Esophagus squamous epithelium (tissue), 5 donors: ENCODE measurements around the gene TIMP2. TPM values are rescaled to one million over a fixed set of nuclear protein-coding genes. Genes with fewer than 3 reads are reported as not detected.
A peak's percentile ranks its signal among the peaks of the same experiment; 100 is the strongest.
"Not testable (repeated sequence)": the region's sequence is repeated elsewhere in the genome, so short reads cannot be mapped to it uniquely, and the experiment has no call there.

Experiments
- DNase-seq: peaks from one replicate; lab custom pipeline; 2025; lab: John Stamatoyannopoulos, UW
- H3K27ac ChIP-seq, 4 donors: fragments of 200-600 bp; sonication (generic); one replicate each; pipeline ENCODE4 v1.5.1; 2016 to 2019; ENCODE audit warnings: mild to moderate bottlenecking in 1 of 4
- H3K27me3 ChIP-seq, 4 donors: fragments of 200-600 bp; sonication (generic); 1 replicate in 3 of 4; 2 replicates in 1 of 4; pipeline versions ENCODE4 v1.5.1 to v1.6.0; 2017 to 2021; ENCODE audit warnings: antibody characterized with exemption in 1 of 4
- H3K36me3 ChIP-seq, 3 donors: fragments of 200-600 bp; sonication (generic); one replicate each; pipeline ENCODE4 v1.5.1; 2016 to 2019
- H3K4me1 ChIP-seq, 3 donors: fragments of 200-600 bp; sonication (generic); one replicate each; pipeline ENCODE4 v1.5.1; 2017 to 2019
- H3K4me3 ChIP-seq, 4 donors: fragments of 200-600 bp; sonication (generic); 1 replicate in 3 of 4; 2 replicates in 1 of 4; pipeline ENCODE4 v1.5.1; 2016 to 2019; ENCODE audit warnings: mild to moderate bottlenecking in 2 of 4, moderate library complexity in 1 of 4
- H3K9me3 ChIP-seq, 3 donors: fragments of 200-600 bp; sonication (generic); one replicate each; pipeline ENCODE4 v1.5.1; 2016 to 2019
- CTCF ChIP-seq, 6 experiments: fragments of 450-650 bp in 4 of 6; fragments of 200-600 bp in 2 of 6; sonication (generic) in 2 of 6; IDR thresholded peaks; one replicate each; pipeline ENCODE4 v1.5.1; 2016 to 2019; ENCODE audit warnings: antibody characterized with exemption in 6 of 6, mild to moderate bottlenecking in 4 of 6, moderate library complexity in 4 of 6
- POLR2A ChIP-seq, 4 donors: fragments of 450-650 bp; IDR thresholded peaks; one replicate each; pipeline ENCODE4 v1.6.1; 2017; ENCODE audit warnings: antibody characterized with exemption in 4 of 4, mild to moderate bottlenecking in 4 of 4, moderate library complexity in 3 of 4
- WGBS, 2 donors: methylation state at CpG; one replicate each; pipeline ENCODE4 v1.1.5; 2018; 5-methylcytosine and 5-hydroxymethylcytosine counted together
- intact Hi-C: fragments of 100-400 bp; cut with DNase I; formaldehyde crosslinking; loops from one replicate; pipeline ENCODE4 v1.15.0; 2022
- total RNA-seq, 4 donors: library from RNA; depleted of rRNA; stranded (reverse); fragments of >200 nt; gene quantifications; one replicate each; pipeline ENCODE4 v1.1.0, GENCODE V29; 2016
- donor health status: DM: yes; HTN: yes; CAD: no.

Gene TIMP2
- total RNA-seq, 4 donors from 2014 or later = 6.1 to 154 (median 28.2) TPM

GRCh38 chr17:78868391-78868790 is 56.8 kb downstream of the TIMP2 start:
- H3K4me1 ChIP-seq = peaks cover 0 to 36% (median 5%) of the 10 kb centered on the region in 3 donors
- TF ChIP-seq CTCF (IDR thresholded peaks at IDR 0.05) (no peak), POLR2A (IDR thresholded peaks at IDR 0.05) (no peak)
- intact Hi-C loops = loop anchor here (5.0 kb wide), 1 partner anchor 104 kb away; no protein-coding TSS in a partner anchor
- H3K4me3 ChIP-seq = no peak overlapping the region
- peaks cover 0 to 50% (median 0%) of the 10 kb centered on the region in 3 donors for H3K36me3 ChIP-seq
- 68 to 81% methylated on average over 7 of the region's 7 CpGs for WGBS, 2 donors
- DNase-seq = no peak
- no peaks in the 10 kb centered on the region for H3K27me3 ChIP-seq
- peak overlapping the region in 2 of 4 donors; percentile 16 to 29 for H3K27ac ChIP-seq
- no peaks in the 10 kb centered on the region for H3K9me3 ChIP-seq

- not testable (repeated sequence) for DNase-seq, H3K9me3 ChIP-seq, H3K27me3 ChIP-seq, H3K4me3 ChIP-seq
- H3K36me3 ChIP-seq = peaks cover 0 to 40% (median 0%) of the 10 kb centered on the region in 3 donors
- peaks cover 0 to 41% (median 8%) of the 10 kb centered on the region in 3 donors for H3K4me1 ChIP-seq
- peak overlapping the region in 2 of 4 donors; percentile 38 to 60 for H3K27ac ChIP-seq
- WGBS, 2 donors = 56 to 67% methylated on average over 2 to 3 of the region's 3 CpGs
- intact Hi-C loops = loop anchor here (5.0 kb wide), 1 partner anchor 105 kb away; no protein-coding TSS in a partner anchor
Observed at GRCh38 chr17:78867046-78867445, 58.1 kb downstream of the TIMP2 start.

GRCh38 chr17:78865682-78866390 is 59.4 kb downstream of the TIMP2 start:
- peak overlapping the region in 3 of 4 donors; percentile 21 to 60 (median 43) for H3K27ac ChIP-seq
- H3K36me3 ChIP-seq = peaks cover 0 to 29% (median 0%) of the 10 kb centered on the region in 3 donors
- no peak for DNase-seq
- no peak for TF ChIP-seq POLR2A (IDR thresholded peaks at IDR 0.05)
- TF ChIP-seq CTCF (IDR thresholded peaks at IDR 0.05) = peak; percentile 82 to 91 (median 86)
- peak overlapping the region in 1 of 4 donors; percentile 18 for H3K4me3 ChIP-seq
- peaks cover 0 to 51% (median 14%) of the 10 kb centered on the region in 3 donors for H3K4me1 ChIP-seq
- no peaks in the 10 kb centered on the region for H3K27me3 ChIP-seq
- intact Hi-C loops = loop anchor here (5.0 kb wide), 1 partner anchor 106 kb away; no protein-coding TSS in a partner anchor
- WGBS, 2 donors = 24 to 30% methylated on average over 18 to 19 of the region's 19 CpGs
- H3K9me3 ChIP-seq = no peaks in the 10 kb centered on the region

GRCh38 chr17:78864117-78864516 is 61.1 kb downstream of the TIMP2 start:
- H3K27me3 ChIP-seq = no peaks in the 10 kb centered on the region
- DNase-seq = no peak
- no peak for TF ChIP-seq POLR2A (IDR thresholded peaks at IDR 0.05)
- no peak for TF ChIP-seq CTCF (IDR thresholded peaks at IDR 0.05)
- no peak overlapping the region for H3K27ac ChIP-seq
- H3K4me3 ChIP-seq = no peak overlapping the region
- 50 to 56% methylated on average over 1 of the region's 1 CpG for WGBS, 2 donors
- peaks cover 0 to 13% (median 0%) of the 10 kb centered on the region in 3 donors for H3K36me3 ChIP-seq
- H3K4me1 ChIP-seq = peaks cover 0 to 51% (median 14%) of the 10 kb centered on the region in 3 donors
- H3K9me3 ChIP-seq = no peaks in the 10 kb centered on the region
- intact Hi-C loops = no loop called here

GRCh38 chr17:78862073-78863023 is 62.8 kb downstream of the TIMP2 start:
- peak overlapping the region; percentile 9 to 89 (median 68) for H3K27ac ChIP-seq
- TF ChIP-seq CTCF (IDR thresholded peaks at IDR 0.05) (no peak), POLR2A (IDR thresholded peaks at IDR 0.05) (peak in 1 of 4 donors; percentile 12)
- no peak overlapping the region for H3K4me3 ChIP-seq
- 59 to 65% methylated on average over 14 to 16 of the region's 17 CpGs for WGBS, 2 donors
- DNase-seq = no peak
- intact Hi-C loops = no loop called here
- H3K27me3 ChIP-seq = no peaks in the 10 kb centered on the region
- H3K9me3 ChIP-seq = no peaks in the 10 kb centered on the region
- H3K36me3 ChIP-seq = peaks cover 0 to 5% (median 2%) of the 10 kb centered on the region in 3 donors
- peaks cover 0 to 38% (median 14%) of the 10 kb centered on the region in 3 donors for H3K4me1 ChIP-seq
